NOMO-1 treated with DMSO at 0.1 percent for 48 hours (cell line): Measurements from ENCODE around the gene GPRIN3.

Experiments used
- DNase-seq: peaks from one replicate; lab custom pipeline; 2025; ENCODE audit not compliant: unreplicated experiment; lab: John Stamatoyannopoulos, UW

The GPRIN3 gene

DNA sequence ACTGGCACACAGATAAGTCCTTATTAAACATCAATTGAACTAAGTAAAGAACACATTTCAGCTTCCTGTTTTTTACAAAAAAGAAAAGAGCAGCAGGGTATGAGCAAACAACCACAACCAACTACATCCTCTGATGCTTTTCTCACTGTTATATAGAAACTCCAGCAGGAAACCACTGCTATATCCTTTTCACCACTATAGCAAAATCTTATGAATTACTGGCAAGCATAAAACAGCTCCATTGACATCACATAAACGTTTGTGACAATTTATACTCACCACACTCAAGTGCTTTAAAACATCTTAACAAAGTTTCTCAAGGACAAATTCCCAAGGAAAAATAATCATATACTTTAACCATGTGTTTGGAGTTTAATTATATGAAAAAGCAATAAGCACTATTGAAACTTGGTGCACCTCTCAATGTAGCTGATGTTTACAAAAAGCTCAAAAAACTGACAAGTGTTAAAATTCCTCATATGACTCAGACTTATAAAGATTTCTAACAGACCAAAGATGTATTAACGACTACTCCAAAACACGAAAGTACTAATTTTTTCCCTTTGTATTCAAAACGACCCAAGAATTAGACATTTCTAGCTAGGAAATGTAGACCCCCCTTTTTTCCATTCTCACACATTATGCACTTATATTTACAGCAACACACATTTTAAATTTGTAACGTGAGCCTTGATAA, 12.9 kb downstream of the GPRIN3 start:
- DNase-seq = peak; percentile 71

DNA sequence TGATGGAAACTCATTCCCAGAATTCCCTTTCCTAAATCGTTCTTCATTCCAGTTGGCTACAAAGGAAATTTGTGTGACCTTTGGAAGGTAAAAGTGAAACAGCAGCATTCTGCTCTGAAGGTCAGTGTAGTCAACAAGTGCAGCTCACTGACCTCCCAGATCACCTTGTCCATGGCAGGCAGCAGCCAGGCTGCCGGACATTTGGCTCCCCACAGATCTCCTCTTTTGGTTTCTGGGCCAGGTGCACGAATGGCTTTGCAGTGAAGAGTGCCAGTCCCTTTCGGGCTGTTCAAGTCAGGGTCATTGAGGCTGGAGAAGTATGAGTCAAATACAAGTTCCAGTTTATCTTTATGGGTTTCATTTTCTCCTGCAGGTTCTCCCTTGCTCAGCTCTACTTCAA, 14.3 kb downstream of the GPRIN3 start:
- DNase-seq = no peak

DNA sequence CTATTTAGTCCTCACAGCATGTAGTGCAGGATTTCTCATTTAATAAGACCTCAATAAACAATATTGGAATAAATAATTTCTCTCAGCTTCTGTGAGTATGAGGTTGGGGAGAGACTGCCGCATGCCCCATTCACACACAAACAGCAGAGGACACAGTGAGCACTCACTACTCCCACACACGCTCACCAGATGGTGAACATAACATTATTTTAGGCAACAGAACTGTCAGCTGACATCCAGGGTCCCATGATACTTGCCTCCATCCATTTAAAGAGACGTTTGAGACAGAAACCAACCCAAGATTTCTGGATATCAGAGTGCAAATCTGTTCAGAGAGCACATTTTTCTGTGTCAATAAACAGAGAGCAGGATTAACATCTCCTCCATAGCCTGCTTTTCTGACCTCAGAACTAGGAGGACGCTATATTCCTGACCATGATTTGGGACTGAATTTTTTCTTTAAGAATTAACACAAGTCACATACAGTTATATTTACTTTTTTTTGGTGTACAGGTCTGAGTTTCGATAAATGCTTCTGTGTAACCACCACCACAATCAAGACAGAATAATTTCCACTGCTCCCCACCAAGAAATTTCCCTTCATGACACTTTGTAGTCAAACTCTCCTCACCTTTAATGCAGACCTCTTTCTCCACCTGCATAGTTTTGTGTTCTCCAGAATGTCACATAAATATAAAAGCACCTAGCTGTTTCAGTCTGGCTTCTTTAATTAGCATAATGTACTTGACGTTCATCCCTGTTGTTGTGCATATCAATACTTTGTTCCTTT, 16.7 kb downstream of the GPRIN3 start:
- DNase-seq = no peak

DNA sequence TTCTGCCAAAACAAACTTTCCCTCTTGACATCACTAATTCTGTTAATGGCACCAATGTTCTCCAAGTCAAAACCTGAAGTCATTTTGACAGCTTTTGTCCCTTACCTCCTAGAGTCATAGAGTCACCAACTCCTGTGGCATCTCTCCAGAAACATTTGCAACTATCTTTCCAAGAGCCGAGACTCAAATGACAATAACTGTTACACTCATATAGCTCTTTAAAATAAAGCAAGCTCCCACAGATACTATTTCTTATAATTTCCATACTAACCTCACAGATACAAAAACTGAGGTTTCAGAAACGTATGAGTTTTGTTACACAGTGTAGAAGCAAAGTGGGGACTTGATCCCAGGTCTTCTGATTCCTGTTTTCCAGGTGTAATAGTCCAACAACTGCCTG, 18.3 kb downstream of the GPRIN3 start:
- no peak for DNase-seq

DNA sequence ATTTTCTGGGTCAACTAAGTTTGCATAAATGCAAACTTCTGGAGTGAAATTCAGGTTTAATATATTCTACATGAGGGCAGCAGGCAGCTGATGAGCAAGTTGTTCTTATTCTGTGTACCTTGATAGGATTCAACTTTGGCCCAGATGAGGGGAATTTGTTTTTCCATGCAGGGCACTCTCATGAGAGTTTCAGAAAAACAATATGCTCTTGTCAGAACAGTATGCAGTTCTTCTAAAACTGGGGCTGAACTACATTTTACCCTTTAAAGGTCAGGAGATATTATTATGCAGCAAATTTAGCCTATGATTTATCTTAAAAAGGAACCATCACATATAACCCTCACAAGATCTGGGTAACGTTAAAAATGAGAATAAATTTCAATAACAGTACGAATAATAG, 19.2 kb downstream of the GPRIN3 start:
- no peak for DNase-seq

DNA sequence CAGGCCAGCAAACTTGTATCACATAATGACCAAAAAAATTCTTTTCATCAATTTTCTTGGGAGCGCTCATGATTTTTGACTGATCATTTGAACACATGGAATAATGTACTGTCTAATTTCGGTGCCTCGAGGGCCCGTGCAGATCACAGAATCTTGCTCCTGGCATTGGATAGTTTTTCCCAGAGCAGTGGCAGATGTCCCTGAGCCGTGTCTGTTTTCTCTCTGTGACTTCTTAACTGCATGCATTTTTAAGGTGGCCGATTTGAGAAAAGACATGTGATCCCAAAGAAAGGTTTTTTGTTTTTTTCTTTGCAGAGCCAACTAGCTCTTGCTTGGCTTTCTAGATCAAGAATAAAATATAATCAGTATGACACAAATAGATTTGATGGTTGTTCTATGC, 19.7 kb downstream of the GPRIN3 start:
- no peak for DNase-seq

DNA sequence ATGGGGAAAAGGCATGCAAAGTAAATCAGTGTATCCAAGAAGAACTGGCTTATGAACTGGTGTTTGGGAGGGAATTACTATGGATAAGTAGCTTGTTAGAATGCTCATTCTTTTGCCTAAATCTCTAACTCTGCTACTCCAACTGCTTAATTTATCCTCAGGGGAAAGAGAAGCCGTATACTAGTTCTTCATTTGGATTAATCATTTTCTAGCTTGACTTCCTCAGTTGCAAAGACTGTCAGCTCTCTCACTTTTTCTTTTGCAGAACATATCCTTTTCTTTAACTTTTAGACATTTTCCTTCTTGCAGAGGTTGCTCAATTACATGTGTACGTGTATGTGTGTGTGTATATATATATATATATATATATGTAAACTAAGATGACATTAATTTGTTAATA, 21.9 kb downstream of the GPRIN3 start:
- peak; percentile 31 for DNase-seq

DNA sequence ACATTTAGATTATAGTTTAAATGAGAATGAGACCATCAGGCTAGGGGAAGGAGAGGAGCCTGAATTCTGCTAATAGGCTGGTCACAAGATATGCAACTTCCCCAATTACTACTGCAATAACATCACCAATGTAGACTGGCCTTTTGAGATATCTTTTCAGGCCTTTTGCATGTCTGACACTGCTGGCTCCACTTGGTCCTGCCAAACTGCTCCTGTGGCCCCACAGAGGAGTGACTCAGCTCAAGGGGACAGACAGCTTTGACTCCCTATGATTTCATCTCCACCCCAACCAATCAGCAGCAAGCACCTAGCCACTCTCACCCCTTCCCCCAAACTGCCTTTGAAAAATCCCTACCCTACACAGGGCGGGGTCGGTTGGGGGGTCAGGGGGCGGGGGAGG, 22.8 kb downstream of the GPRIN3 start:
- DNase-seq = peak; percentile 79

DNA sequence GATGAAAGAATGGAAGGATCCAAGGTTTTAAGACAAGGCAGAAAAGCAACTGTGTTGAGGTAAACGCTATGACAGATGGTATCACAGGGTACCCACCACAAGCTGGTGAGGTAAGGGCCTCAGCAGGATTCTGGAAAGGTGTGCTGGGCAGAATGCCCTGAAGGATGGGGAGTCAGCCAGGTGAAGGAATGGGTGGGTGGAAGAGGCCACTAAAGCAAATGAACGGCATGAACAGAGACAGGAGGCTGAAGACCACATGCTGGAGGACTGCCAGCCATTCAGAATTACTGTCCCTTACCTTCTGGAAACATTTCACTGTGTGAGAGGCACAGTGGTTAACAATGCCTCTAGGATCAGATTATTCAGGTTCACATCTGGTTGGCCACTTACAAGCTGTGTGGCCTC, 23.6 kb downstream of the GPRIN3 start:
- no peak for DNase-seq

DNA sequence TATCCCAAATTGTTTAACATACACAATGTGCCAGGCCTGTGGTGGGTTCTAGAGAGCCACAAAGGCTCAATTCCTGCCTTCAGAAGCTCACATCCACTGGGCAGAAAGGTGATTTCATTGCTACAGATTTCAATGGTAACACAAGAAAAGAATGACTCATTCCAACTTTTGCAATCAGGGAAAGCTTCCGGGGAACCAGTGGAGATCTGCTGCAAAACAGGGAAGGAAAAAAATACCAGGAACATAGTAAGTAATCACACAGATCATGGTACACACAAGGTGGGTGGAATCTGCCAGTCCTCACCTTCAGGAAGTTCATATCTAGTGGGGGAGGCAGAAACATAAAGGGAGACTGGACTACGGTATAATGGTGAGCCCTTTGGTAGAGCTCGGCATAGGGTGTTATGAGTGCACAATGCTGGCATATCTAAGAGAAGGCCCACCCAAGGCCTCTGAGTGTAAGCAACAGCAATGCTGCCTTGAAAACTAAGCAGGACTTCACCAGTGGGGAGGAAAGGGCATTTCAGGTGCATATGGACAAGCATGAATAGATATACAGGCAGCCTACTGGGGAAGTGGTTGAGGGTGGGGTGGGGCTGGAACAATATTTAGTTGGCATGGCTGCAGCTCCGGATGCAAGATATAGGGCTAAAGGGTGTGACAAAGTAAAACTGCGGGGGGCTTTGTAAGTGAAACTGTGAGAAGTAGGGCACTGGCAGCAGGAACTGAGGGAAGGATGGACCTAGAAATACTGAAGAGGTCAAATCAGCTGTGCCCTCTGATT, 24.2 kb downstream of the GPRIN3 start:
- no peak for DNase-seq

DNA sequence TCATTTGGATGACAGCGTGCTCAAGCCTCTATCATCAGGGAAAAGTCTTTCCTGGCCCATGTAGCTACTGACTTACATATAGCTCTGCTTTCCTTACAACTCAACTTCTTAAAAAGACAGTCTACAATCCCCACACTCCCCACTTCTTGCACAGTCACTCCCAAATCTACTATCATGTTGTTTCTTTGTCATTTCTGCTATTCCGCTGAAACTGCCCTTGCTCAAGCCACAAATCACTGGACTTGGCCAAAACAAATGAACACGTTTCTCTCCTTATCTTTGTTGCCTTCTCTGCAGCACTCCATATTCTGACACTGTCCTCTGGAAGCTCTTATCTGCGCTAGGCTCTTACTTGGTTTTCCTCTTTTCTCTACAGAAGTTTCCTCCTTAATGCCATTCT, 28.2 kb downstream of the GPRIN3 start:
- DNase-seq = no peak

DNA sequence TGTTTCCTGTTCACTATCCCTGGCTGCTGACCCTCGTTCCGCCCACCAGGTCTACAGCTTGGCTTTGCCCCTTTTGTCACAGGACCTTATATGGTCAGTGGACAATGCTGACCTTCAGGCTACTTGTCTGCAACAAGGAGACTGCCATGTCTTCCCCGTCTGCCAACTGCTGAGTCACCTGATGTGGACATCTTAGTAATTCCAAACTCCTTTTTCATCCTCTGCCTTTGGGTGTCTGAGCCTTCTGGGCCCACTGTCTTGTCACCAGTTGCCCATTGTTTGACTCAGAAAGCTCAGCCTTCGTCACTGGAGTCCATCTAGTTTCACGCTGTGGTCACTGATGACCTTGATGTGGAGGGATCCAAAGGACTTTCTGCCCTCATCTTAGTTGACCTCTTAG, 30.2 kb downstream of the GPRIN3 start:
- no peak for DNase-seq

DNA sequence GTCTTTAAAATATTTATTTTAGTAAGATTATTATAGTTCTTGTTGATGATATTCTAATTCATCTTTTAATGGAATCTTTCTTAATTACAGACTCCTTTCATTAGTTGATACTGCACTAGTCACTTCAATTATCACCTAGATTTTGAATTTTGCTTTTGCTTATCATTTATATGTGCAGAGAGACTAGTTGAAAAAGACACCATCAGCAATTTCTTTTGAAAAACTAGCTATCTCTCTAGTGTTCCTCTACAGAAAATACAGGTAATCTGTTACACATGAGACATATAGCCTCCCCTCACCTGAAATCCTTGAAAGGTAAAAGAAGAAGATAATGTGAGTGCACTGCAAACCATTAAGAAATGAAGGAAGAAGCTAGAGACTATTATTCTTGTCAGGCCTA, 31.3 kb downstream of the GPRIN3 start:
- DNase-seq = no peak

DNA sequence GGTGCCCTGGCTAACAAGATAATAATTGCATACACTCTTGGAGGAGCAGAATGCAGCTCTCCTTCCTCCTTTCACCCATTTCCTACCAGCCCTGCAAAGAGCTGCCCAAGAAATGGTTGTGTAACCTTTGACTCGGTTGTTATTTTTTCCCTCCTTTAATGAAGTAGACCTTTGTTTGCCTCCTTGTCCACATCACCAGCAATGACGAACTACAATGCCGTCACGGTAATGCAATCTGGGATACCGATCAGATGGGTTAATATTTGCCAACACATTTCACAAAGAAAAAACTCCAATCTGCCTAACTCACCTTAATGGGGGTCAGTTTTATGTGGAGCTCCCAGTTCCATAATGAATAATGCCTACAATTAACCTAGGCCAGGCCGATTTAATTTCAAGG, 32.0 kb downstream of the GPRIN3 start:
- DNase-seq = peak; percentile 28

DNA sequence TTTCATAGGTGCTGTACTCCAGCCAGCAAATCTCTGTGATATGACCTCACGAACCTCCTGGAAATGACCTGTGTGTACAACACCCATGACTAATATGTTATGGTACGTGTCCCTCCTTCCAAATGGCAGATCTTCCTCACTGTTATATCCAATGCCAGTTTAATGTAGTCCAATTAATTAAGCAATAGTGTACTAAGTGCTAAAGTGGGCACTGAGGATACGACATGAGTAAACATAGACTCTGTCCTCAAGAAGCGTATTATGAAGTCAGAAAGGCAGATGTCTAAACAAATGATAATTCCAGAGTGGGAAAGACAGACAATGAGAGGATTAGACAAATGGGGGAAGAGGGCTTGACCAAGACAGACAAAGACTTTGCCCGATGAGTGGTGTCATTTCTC, 33.9 kb downstream of the GPRIN3 start:
- no peak for DNase-seq

DNA sequence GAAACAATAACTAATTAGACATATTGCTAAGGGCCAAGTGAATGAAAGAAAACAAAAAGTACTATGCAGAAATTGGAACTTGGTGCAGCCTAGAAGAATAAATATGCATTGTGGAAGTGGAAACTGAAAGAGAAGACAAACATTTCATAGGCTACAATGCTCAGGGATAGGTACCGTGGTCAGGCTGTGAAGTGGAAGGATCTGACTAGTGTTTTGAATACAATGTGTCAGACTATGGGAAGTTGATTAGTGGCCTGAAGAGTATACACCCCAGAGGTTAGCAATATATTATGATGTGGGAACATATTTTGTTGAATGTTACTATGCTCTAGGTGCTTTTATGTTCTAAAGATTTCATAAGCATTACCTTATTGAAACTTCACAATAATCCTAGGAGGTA, 36.8 kb downstream of the GPRIN3 start:
- no peak for DNase-seq

DNA sequence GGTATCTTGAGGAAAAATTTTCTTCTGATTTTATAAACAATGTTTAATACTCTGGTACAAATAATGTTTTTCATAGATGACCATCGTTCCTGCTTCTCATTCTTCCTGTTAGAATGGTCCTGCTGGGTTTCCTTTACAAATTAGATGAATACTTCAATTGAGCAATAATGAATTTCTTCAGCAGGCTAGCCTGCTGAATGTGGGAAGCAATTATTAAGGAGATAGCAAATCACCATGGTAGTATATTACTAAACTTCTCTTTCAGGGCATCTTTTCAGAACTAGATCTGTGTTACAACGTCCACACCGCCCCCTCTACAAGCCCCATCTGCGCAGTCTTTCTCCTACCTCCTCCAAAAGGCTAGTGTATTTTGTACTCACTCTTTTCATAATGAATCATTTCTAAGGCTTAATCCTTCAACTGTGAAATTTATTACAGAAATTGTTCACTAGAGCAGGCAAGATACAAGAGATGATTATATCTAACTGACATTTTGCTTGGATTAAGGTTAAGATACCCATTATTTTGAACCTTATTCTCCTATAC, 38.4 kb downstream of the GPRIN3 start:
- peak; percentile 78 for DNase-seq

DNA sequence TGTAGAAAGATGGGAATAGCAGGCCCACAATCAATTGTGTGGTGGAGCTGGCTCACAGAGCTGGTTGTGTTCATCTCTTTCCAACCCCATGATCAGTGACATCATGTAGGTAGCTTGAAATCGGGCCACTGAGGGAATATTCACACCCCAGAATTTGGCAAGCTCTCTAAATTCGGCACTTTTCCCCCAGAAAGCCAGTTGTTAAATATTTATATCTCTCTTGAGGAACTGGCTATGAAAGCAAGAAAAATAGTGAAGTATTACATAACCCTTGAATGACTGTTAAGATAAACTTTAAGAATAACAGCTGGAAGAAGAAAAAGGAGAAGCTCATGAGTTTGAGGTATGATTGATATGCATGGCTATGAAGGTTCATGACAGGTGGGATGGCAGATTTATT, 38.9 kb downstream of the GPRIN3 start:
- DNase-seq = peak; percentile 90

DNA sequence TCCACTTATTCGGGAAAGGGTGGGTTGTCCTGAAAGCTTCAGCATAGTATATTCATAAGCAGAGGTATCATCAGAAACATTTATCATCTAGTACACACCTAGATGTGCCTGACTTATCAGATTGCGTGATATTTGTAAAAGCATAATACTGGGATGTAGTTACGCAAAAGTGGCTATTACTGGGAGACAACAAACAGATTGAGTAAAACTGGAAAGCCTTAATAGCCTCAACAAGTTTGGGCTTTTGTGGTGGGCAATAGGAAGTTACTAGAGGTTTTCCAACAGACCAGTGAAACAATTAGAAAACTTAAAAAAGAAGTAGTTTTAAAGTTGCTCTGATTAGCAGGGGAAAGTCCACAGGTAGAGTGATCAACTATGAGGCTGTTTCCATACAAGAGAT, 39.8 kb downstream of the GPRIN3 start:
- DNase-seq = no peak

DNA sequence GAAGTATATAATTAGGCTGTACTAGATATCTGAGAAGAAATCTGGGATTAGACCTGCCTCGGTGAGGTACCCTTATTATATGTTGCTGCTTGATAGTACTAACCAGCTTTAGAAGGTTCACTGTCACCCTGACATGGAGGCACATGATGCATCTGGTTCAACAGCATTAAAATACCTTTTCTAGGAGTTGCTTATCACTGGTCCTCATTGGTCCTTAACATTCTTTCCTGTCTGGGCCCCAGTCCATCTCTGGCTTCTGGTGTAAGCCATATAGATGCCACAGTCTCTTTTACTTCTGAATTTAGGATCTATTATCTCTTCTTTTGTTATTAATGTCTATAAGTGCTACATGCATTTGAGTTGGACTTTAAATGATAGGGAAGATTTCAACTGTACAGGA, 40.2 kb downstream of the GPRIN3 start:
- no peak for DNase-seq

DNA sequence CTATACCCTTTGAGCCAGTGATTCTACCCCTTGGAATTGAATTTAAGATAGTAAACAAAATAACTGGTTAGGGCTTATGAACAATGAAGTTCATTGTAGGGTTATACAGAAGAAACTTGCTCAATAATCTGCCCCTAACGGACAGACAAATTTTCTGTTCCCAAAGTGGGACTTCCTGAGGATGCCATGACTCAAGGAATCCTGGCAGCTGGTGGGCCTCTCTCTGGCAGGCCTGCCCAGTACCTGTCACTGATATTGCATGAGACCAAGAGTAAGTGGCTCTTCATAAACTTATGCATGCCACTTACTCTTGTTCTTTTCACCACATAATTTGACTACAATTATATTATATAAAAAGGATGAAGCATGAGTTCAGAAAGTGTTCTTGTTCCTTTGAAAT, 41.5 kb downstream of the GPRIN3 start:
- DNase-seq = no peak

DNA sequence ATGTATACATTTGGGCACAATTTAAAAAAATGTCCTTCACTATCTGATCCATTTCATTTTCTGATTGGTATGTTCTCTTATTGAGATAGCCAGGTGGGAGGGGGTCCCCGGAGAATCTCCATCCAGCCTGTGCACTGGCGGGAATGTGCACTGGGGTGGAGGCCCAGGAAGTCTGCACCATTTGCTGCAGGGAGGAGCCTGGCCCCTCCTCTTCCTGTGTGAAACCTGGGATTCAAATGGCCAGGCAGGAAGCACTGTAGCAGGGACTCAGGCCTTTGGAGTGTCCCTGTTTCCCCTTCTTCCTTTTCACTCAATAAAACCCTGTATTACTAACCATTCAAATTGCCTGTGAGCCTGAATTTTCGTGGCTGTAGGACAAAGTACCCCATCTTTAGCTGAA, 44.3 kb downstream of the GPRIN3 start:
- no peak for DNase-seq
